GM12892 (cell line): ENCODE measurements around the gene TAF7L.

Experiments
- POLR2A ChIP-seq: IDR thresholded peaks from 2 replicates; pipeline ENCODE4 v1.6.1; 2011; ENCODE audit warnings: low read depth, low read length, control low read depth
- POLR2AphosphoS5 ChIP-seq: IDR thresholded peaks from 2 replicates; pipeline ENCODE4 v1.6.1; 2011; ENCODE audit warnings: low read depth, low read length, control low read depth
- TAF1 ChIP-seq: IDR thresholded peaks from 2 replicates; pipeline ENCODE4 v1.6.1; 2011; ENCODE audit warnings: low read depth, mild to moderate bottlenecking, control low read depth, low read length, borderline replicate concordance

GRCh38 chrX:101276238-101276637, 14.9 kb downstream of the TAF7L start:
- TF ChIP-seq POLR2AphosphoS5 = no peak
- no peak for TF ChIP-seq POLR2A
- TF ChIP-seq TAF1 = no peak
